ENCODE data around the gene FSCB. TPM values are rescaled to one million over a fixed set of nuclear protein-coding genes. Genes with fewer than 3 reads are reported as not detected.

Gene FSCB
- total and polyA plus RNA-seq, 9 of the 15 experiments (the other 6 are each of a cell fraction or from before 2014, with no cell fraction given), result not detected

DNA sequence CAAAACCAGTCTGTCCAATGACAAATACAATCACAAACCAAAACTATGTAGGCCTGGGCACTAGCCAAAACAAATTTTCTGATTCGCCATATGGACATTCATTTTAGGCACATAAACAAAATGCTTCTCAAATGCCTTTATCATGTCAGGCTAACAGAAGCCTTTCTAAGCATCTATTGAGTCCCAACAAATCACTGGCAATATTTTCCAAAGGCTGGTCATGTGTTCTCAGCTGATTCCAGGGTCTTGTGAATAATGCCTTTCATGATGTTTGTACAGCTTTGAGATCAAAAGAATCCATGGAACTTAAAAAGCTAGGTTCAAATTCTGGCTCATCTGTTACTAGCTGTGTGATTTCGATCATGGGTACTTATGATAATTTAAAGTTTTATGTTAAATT is 16.1 kb downstream of the FSCB start:
- WGBS (ENCODE audit: insufficient coverage, low coverage, missing lambda C conversion rate), result 0% methylated on average over 2 of the region's 2 CpGs
- FAIRE-seq, result no peak
- no peaks in the 10 kb centered on the region for H3K27me3 ChIP-seq (ENCODE audit: control insufficient read depth in 2 of 2, insufficient read depth in 2 of 2, low read length in 2 of 2)
- DNase-seq (ENCODE audit: extremely low read depth in 1 of 4, low spot score in 3 of 4), result no peak
- ATAC-seq, result no peak
- TF ChIP-seq ARID2 (IDR thresholded peaks at IDR 0.05) (no peak), TRIM24 (IDR thresholded peaks at IDR 0.05) (no peak)
- TF ChIP-seq, protein P1, sequence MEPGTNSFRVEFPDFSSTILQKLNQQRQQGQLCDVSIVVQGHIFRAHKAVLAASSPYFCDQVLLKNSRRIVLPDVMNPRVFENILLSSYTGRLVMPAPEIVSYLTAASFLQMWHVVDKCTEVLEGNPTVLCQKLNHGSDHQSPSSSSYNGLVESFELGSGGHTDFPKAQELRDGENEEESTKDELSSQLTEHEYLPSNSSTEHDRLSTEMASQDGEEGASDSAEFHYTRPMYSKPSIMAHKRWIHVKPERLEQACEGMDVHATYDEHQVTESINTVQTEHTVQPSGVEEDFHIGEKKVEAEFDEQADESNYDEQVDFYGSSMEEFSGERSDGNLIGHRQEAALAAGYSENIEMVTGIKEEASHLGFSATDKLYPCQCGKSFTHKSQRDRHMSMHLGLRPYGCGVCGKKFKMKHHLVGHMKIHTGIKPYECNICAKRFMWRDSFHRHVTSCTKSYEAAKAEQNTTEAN (CRISPR knock-in tag; IDR thresholded peaks at IDR 0.05), result no peak
- H3K4me2 ChIP-seq (ENCODE audit: insufficient read depth, low read length), result no peak overlapping the region
- no TSS peak for BruUV-seq (replicated peaks)
- no peak overlapping the region for H2AFZ ChIP-seq (ENCODE audit: low read depth, low read length)
- no peak overlapping the region for H3K4me3 ChIP-seq
- no peaks in the 10 kb centered on the region for H3K9me1 ChIP-seq (ENCODE audit: control insufficient read depth, insufficient read depth, low read length)
- intact Hi-C loops (cut with micrococcal nuclease) (no loop called here), in situ Hi-C loops (cut with MboI) (no loop called here)
- H3K9me3 ChIP-seq (replicated peaks; ENCODE audit: control insufficient read depth, insufficient read depth, low read depth, low read length), result no peaks in the 10 kb centered on the region
- no peaks in the 10 kb centered on the region for H4K20me1 ChIP-seq (replicated peaks; ENCODE audit: control insufficient read depth, insufficient read depth, low read length)
- ChIA-PET POLR2A (no interaction called here), CTCF (ENCODE audit: low intra/inter-chr PET ratio) (no interaction called here)
- H3K79me2 ChIP-seq (ENCODE audit: control insufficient read depth, insufficient read depth, low read length), result no peaks in the 10 kb centered on the region
- no peaks in the 10 kb centered on the region for H3K4me1 ChIP-seq (replicated peaks in 1 of 2; ENCODE audit: control insufficient read depth in 2 of 2, insufficient read depth in 2 of 2, low read length in 2 of 2)
- no peak overlapping the region for H3K27ac ChIP-seq (ENCODE audit: extremely low read depth, low read depth, low read length)
- H3K9ac ChIP-seq (ENCODE audit: insufficient read depth in 1 of 2, low read depth in 2 of 2, low read length in 2 of 2), result no peak overlapping the region
- no peaks in the 10 kb centered on the region for H3K36me3 ChIP-seq (ENCODE audit: control insufficient read depth, insufficient read depth, low read length)

DNA sequence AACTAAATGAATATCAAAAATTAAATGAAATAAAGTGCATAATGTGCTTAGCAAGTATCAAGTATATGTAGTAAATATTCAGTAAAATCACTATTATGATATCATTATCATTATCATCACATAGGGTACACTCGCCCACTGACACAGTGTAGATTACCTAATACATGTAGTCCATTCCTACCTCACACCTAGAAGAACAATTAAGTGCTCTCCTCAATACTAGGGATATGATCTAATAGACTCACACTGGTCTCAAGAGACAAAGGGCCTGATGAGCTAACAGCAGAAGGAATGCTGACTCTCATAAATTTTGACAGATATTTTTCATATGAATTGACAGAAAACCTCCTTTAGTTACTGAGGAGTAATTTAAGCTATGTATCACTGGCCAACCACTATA is 29.1 kb downstream of the FSCB start:
- no peak overlapping the region for H3K27ac ChIP-seq (ENCODE audit: extremely low read depth, low read depth, low read length)
- H3K4me2 ChIP-seq (ENCODE audit: insufficient read depth, low read length), result no peak overlapping the region
- no TSS peak for BruUV-seq (replicated peaks)
- no peak overlapping the region for H3K9ac ChIP-seq (ENCODE audit: insufficient read depth in 1 of 2, low read depth in 2 of 2, low read length in 2 of 2)
- H3K9me3 ChIP-seq (replicated peaks; ENCODE audit: control insufficient read depth, insufficient read depth, low read depth, low read length), result no peaks in the 10 kb centered on the region
- in situ Hi-C loops (cut with MboI) (no loop called here), intact Hi-C loops (cut with micrococcal nuclease) (no loop called here)
- H3K79me2 ChIP-seq (ENCODE audit: control insufficient read depth, insufficient read depth, low read length), result no peaks in the 10 kb centered on the region
- FAIRE-seq, result no peak
- no peak for ATAC-seq
- CTCF ChIA-PET (ENCODE audit: low intra/inter-chr PET ratio), result no interaction called here
- H2AFZ ChIP-seq (ENCODE audit: low read depth, low read length), result no peak overlapping the region
- 0% methylated on average over 1 of the region's 1 CpG for WGBS (ENCODE audit: insufficient coverage, low coverage, missing lambda C conversion rate)
- H4K20me1 ChIP-seq (replicated peaks; ENCODE audit: control insufficient read depth, insufficient read depth, low read length), result no peaks in the 10 kb centered on the region
- H3K9me1 ChIP-seq (ENCODE audit: control insufficient read depth, insufficient read depth, low read length), result no peaks in the 10 kb centered on the region
- no peaks in the 10 kb centered on the region for H3K36me3 ChIP-seq (ENCODE audit: control insufficient read depth, insufficient read depth, low read length)
- no peak overlapping the region for H3K4me3 ChIP-seq
- no peaks in the 10 kb centered on the region for H3K4me1 ChIP-seq (replicated peaks in 1 of 2; ENCODE audit: control insufficient read depth in 2 of 2, insufficient read depth in 2 of 2, low read length in 2 of 2)
- no peaks in the 10 kb centered on the region for H3K27me3 ChIP-seq (ENCODE audit: control insufficient read depth in 2 of 2, insufficient read depth in 2 of 2, low read length in 2 of 2)
- POLR2A ChIA-PET, result no interaction called here
- no peak for DNase-seq (ENCODE audit: extremely low read depth in 1 of 4, low spot score in 3 of 4)
- TF ChIP-seq, protein P2, sequence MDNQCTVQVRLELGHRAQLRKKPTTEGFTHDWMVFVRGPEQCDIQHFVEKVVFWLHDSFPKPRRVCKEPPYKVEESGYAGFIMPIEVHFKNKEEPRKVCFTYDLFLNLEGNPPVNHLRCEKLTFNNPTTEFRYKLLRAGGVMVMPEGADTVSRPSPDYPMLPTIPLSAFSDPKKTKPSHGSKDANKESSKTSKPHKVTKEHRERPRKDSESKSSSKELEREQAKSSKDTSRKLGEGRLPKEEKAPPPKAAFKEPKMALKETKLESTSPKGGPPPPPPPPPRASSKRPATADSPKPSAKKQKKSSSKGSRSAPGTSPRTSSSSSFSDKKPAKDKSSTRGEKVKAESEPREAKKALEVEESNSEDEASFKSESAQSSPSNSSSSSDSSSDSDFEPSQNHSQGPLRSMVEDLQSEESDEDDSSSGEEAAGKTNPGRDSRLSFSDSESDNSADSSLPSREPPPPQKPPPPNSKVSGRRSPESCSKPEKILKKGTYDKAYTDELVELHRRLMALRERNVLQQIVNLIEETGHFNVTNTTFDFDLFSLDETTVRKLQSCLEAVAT (IDR thresholded peaks at IDR 0.05), result no peak
- TF ChIP-seq BCL6 (CRISPR knock-in tag; IDR thresholded peaks at IDR 0.05) (no peak), NBN (IDR thresholded peaks at IDR 0.05; ENCODE audit: low read depth) (no peak), RBBP5 (IDR thresholded peaks at IDR 0.05; ENCODE audit: borderline replicate concordance, insufficient read depth, low read length, poor library complexity, severe bottlenecking) (no peak)
- TF ChIP-seq, protein P3, sequence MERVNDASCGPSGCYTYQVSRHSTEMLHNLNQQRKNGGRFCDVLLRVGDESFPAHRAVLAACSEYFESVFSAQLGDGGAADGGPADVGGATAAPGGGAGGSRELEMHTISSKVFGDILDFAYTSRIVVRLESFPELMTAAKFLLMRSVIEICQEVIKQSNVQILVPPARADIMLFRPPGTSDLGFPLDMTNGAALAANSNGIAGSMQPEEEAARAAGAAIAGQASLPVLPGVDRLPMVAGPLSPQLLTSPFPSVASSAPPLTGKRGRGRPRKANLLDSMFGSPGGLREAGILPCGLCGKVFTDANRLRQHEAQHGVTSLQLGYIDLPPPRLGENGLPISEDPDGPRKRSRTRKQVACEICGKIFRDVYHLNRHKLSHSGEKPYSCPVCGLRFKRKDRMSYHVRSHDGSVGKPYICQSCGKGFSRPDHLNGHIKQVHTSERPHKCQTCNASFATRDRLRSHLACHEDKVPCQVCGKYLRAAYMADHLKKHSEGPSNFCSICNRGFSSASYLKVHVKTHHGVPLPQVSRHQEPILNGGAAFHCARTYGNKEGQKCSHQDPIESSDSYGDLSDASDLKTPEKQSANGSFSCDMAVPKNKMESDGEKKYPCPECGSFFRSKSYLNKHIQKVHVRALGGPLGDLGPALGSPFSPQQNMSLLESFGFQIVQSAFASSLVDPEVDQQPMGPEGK (CRISPR knock-in tag; IDR thresholded peaks at IDR 0.05; ENCODE audit: borderline replicate concordance), result no peak
- TF ChIP-seq, protein P4, sequence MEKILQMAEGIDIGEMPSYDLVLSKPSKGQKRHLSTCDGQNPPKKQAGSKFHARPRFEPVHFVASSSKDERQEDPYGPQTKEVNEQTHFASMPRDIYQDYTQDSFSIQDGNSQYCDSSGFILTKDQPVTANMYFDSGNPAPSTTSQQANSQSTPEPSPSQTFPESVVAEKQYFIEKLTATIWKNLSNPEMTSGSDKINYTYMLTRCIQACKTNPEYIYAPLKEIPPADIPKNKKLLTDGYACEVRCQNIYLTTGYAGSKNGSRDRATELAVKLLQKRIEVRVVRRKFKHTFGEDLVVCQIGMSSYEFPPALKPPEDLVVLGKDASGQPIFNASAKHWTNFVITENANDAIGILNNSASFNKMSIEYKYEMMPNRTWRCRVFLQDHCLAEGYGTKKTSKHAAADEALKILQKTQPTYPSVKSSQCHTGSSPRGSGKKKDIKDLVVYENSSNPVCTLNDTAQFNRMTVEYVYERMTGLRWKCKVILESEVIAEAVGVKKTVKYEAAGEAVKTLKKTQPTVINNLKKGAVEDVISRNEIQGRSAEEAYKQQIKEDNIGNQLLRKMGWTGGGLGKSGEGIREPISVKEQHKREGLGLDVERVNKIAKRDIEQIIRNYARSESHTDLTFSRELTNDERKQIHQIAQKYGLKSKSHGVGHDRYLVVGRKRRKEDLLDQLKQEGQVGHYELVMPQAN (IDR thresholded peaks at IDR 0.05; ENCODE audit: borderline replicate concordance), result no peak
